ENCODE measurements around the gene TMEM221. TPM values are rescaled to one million over a fixed set of nuclear protein-coding genes. Genes with fewer than 3 reads are reported as not detected.

TMEM221 gene
- total and polyA plus RNA-seq, 9 of the 15 experiments (the other 6 are each of a cell fraction or from before 2014, with no cell fraction given) = 0.06 to 0.35 TPM; not detected in 7

DNA sequence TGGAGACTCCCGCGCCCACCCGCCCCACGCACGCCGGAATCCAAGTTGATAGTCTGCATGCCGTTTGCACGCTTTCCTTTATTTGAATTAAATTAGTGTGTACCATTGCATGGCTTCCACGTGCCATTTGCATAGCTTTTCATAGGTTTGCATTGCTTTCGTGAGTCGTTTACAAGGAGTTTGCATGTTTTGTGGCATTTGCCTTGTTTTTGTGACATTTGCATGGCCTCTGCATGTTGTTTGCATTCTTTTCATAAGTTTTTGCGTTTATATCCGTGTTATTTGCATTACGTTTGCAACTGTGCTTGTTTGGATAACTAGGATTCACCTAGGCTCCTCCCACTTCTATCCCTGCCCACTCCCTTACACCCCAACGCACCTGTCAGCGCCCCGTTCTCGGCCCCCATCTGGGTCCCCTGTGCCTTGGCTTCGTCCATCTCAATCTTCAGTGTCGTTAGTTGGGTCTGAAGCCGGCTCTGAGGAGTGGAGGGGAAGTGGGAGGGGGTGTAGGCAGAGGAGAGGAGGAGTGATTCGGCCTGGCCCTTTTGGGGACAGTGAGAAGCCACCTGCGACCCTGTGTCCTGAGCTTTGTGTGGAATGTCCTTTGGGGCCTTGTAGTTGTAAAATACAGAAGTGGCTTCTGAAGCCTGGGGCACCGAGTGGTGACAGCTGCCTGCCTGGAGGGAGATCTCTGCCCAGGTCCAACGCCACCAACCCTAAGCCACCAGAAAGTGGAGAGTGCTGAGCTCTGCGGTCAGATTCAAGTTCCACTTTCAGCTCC, 56.9 kb downstream of the TMEM221 start (continued):
- TF ChIP-seq, protein P1, sequence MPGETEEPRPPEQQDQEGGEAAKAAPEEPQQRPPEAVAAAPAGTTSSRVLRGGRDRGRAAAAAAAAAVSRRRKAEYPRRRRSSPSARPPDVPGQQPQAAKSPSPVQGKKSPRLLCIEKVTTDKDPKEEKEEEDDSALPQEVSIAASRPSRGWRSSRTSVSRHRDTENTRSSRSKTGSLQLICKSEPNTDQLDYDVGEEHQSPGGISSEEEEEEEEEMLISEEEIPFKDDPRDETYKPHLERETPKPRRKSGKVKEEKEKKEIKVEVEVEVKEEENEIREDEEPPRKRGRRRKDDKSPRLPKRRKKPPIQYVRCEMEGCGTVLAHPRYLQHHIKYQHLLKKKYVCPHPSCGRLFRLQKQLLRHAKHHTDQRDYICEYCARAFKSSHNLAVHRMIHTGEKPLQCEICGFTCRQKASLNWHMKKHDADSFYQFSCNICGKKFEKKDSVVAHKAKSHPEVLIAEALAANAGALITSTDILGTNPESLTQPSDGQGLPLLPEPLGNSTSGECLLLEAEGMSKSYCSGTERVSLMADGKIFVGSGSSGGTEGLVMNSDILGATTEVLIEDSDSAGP (CRISPR knock-in tag; IDR thresholded peaks at IDR 0.05) = peak; percentile 48; the same call in 1 of the 2 replicates
- TF ChIP-seq, protein P2, sequence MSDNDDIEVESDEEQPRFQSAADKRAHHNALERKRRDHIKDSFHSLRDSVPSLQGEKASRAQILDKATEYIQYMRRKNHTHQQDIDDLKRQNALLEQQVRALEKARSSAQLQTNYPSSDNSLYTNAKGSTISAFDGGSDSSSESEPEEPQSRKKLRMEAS (CRISPR knock-in tag; IDR thresholded peaks at IDR 0.05) = peak; percentile 18; the same call in 1 of the 2 replicates
- TF ChIP-seq BRF1 (IDR thresholded peaks at IDR 0.05; ENCODE audit: borderline replicate concordance, extremely low read depth, insufficient read length) (no peak), SUPT5H (IDR thresholded peaks at IDR 0.05) (0 out of 2 replicates have a peak, but pooled peaks have one; percentile 28), LCOR (CRISPR knock-in tag; IDR thresholded peaks at IDR 0.05) (no peak), MXI1 (IDR thresholded peaks at IDR 0.05; ENCODE audit: low read depth, low read length) (no peak), PHF8 (IDR thresholded peaks at IDR 0.05; ENCODE audit: borderline replicate concordance, low read length) (peak; percentile 27; the same call in 1 of the 2 replicates), EP300 (IDR thresholded peaks at IDR 0.05; ENCODE audit: low read length) (no peak), HNRNPLL (IDR thresholded peaks at IDR 0.05; ENCODE audit: low read depth, low read length, poor library complexity, severe bottlenecking) (peak; percentile 41), MAFF (IDR thresholded peaks at IDR 0.05; ENCODE audit: low read length) (no peak), CHCHD3 (CRISPR knock-in tag; IDR thresholded peaks at IDR 0.05) (no peak), CREB1 (IDR thresholded peaks at IDR 0.05) (no peak), CREB1 (CRISPR knock-in tag; IDR thresholded peaks at IDR 0.05) (peak; percentile 4; the same call in 1 of the 2 replicates), TOE1 (IDR thresholded peaks at IDR 0.05; ENCODE audit: borderline replicate concordance) (no peak), TOE1 (CRISPR knock-in tag; IDR thresholded peaks at IDR 0.05; ENCODE audit: borderline replicate concordance, low read depth) (0 out of 2 replicates have a peak, but pooled peaks have one; percentile 46), MYC (IDR thresholded peaks at IDR 0.05; ENCODE audit: low read depth, low read length) (peak; percentile 6; the same call in 1 of the 2 replicates), MYC (CRISPR knock-in tag; IDR thresholded peaks at IDR 0.05; ENCODE audit: borderline replicate concordance, low read depth) (no peak), ZFP36 (IDR thresholded peaks at IDR 0.05; ENCODE audit: low read depth, low read length, partially characterized antibody) (no peak), RBBP5 (IDR thresholded peaks at IDR 0.05; ENCODE audit: borderline replicate concordance, insufficient read depth, low read length, poor library complexity, severe bottlenecking) (peak; percentile 21), ZNF79 (CRISPR knock-in tag; IDR thresholded peaks at IDR 0.05; ENCODE audit: low read depth) (no peak), OTX1 (CRISPR knock-in tag; IDR thresholded peaks at IDR 0.05) (0 out of 2 replicates have a peak, but pooled peaks have one; percentile 9), MAFK (IDR thresholded peaks at IDR 0.05; ENCODE audit: low read length) (no peak), PRMT5 (CRISPR knock-in tag; IDR thresholded peaks at IDR 0.05) (no peak)
- TF ChIP-seq, protein P3, sequence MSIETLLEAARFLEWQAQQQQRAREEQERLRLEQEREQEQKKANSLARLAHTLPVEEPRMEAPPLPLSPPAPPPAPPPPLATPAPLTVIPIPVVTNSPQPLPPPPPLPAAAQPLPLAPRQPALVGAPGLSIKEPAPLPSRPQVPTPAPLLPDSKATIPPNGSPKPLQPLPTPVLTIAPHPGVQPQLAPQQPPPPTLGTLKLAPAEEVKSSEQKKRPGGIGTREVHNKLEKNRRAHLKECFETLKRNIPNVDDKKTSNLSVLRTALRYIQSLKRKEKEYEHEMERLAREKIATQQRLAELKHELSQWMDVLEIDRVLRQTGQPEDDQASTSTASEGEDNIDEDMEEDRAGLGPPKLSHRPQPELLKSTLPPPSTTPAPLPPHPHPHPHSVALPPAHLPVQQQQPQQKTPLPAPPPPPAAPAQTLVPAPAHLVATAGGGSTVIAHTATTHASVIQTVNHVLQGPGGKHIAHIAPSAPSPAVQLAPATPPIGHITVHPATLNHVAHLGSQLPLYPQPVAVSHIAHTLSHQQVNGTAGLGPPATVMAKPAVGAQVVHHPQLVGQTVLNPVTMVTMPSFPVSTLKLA (conservative IDR thresholded peaks at IDR 0.05) = peak; percentile 49 to 60; a peak in 3 of 4 replicates
- TF ChIP-seq, protein P4, sequence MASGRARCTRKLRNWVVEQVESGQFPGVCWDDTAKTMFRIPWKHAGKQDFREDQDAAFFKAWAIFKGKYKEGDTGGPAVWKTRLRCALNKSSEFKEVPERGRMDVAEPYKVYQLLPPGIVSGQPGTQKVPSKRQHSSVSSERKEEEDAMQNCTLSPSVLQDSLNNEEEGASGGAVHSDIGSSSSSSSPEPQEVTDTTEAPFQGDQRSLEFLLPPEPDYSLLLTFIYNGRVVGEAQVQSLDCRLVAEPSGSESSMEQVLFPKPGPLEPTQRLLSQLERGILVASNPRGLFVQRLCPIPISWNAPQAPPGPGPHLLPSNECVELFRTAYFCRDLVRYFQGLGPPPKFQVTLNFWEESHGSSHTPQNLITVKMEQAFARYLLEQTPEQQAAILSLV (tag; IDR thresholded peaks at IDR 0.05) = no peak

Measured in K562 (cell line).